Body of pancreas (tissue), 4 donors: Measurements from ENCODE around the gene TSEN2.

Experiments used
- POLR2A ChIP-seq, 3 donors: fragments of 450-650 bp; IDR thresholded peaks; one replicate each; pipeline ENCODE4 v1.6.1; 2016; ENCODE audit warnings: antibody characterized with exemption in 3 of 3, mild to moderate bottlenecking in 2 of 3
- TF ChIP-seq, protein P1 (sequence below), 7 experiments: fragments of 450-650 bp in 4 of 7; fragments of 200-600 bp in 3 of 7; sonication (generic) in 3 of 7; IDR thresholded peaks; one replicate each; pipeline ENCODE4 v1.5.1; 2016 to 2019; ENCODE audit warnings: antibody characterized with exemption in 7 of 7

DNA sequence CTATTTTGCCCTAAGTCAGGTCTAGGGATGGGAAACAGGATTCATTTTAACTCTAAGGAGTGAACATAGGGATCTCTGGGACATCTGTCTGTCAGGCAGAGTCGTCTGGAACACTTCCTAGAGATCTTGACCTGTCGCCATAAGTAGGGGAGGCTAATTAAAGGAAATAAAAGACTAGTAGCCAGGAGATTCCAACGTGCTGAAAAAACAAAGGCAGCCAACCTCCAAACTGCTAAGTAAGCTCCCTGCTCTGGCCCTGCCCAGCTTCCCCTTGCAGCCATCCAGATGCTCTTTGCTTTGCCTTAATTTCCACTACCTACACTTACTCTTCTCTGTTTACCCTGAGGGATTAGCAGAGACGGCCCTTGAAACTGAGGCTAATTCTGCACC is 18.4 kb upstream of the TSEN2 start:
- TF ChIP-seq, protein P1, sequence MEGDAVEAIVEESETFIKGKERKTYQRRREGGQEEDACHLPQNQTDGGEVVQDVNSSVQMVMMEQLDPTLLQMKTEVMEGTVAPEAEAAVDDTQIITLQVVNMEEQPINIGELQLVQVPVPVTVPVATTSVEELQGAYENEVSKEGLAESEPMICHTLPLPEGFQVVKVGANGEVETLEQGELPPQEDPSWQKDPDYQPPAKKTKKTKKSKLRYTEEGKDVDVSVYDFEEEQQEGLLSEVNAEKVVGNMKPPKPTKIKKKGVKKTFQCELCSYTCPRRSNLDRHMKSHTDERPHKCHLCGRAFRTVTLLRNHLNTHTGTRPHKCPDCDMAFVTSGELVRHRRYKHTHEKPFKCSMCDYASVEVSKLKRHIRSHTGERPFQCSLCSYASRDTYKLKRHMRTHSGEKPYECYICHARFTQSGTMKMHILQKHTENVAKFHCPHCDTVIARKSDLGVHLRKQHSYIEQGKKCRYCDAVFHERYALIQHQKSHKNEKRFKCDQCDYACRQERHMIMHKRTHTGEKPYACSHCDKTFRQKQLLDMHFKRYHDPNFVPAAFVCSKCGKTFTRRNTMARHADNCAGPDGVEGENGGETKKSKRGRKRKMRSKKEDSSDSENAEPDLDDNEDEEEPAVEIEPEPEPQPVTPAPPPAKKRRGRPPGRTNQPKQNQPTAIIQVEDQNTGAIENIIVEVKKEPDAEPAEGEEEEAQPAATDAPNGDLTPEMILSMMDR (IDR thresholded peaks at IDR 0.05) = no peak
- no peak for TF ChIP-seq POLR2A (IDR thresholded peaks at IDR 0.05)
